ENCODE results near the gene PANK4. TPM values are rescaled to one million over a fixed set of nuclear protein-coding genes. Genes with fewer than 3 reads are reported as not detected.

PANK4 gene
- total and polyA plus RNA-seq, 4 donors = 6.2 to 26.8 (median 12.6) TPM

Other genes with a start within 250 kb of the PANK4 start
- 1 to 10 TPM; 4.9 to 6.9 TPM for gene MORN1, start 135.0 kb downstream of the PANK4 start, total RNA-seq
- gene MORN1, start 135.0 kb downstream of the PANK4 start, polyA plus RNA-seq = 1 to 10 TPM; 2.3 TPM
- 10 to 100 TPM; 43.5 to 78.8 TPM for gene RER1, start 134.8 kb downstream of the PANK4 start, total RNA-seq
- gene RER1, start 134.8 kb downstream of the PANK4 start, polyA plus RNA-seq = 100 to 1,000 TPM; 101 to 142 TPM
- gene PEX10, start 114.0 kb downstream of the PANK4 start, total RNA-seq = 10 to 100 TPM; 10.7 to 16.4 TPM
- gene PEX10, start 114.0 kb downstream of the PANK4 start, polyA plus RNA-seq = 10 to 100 TPM in 1 of 2 donors, 1 to 10 TPM in 1; 6.2 to 12.9 TPM
- 1 to 10 TPM in 1 of 2 donors, under 1 TPM in 1; 0.33 to 1.0 TPM for gene PLCH2, start 50.3 kb downstream of the PANK4 start, total RNA-seq
- 1 to 10 TPM in 1 of 2 donors, not detected in 1; 1.3 TPM for gene PLCH2, start 50.3 kb downstream of the PANK4 start, polyA plus RNA-seq
- under 1 TPM; 0.08 to 0.93 TPM for gene HES5, start 3.7 kb upstream of the PANK4 start, total RNA-seq
- gene HES5, start 3.7 kb upstream of the PANK4 start, polyA plus RNA-seq = not detected
- gene TNFRSF14, start 29.8 kb upstream of the PANK4 start, total RNA-seq = 10 to 100 TPM; 14.8 to 28.9 TPM
- 10 to 100 TPM; 29.2 to 38.1 TPM for gene TNFRSF14, start 29.8 kb upstream of the PANK4 start, polyA plus RNA-seq
- 10 to 100 TPM in 1 of 2 donors, 1 to 10 TPM in 1; 4.6 to 10.2 TPM for gene PRXL2B, start 60.2 kb upstream of the PANK4 start, total RNA-seq
- 10 to 100 TPM in 1 of 2 donors, 1 to 10 TPM in 1; 6.0 to 10.2 TPM for gene PRXL2B, start 60.2 kb upstream of the PANK4 start, polyA plus RNA-seq
- under 1 TPM in 1 of 2 donors, not detected in 1; under 0.01 TPM for gene MMEL1, start 106.4 kb upstream of the PANK4 start, total RNA-seq
- under 1 TPM in 1 of 2 donors, not detected in 1; 0.42 TPM for gene MMEL1, start 106.4 kb upstream of the PANK4 start, polyA plus RNA-seq

Data from liver (tissue), 4 donors.